Transverse colon (tissue), 4 donors: ENCODE results near the gene BCL7C. TPM values are rescaled to one million over a fixed set of nuclear protein-coding genes. Genes with fewer than 3 reads are reported as not detected.

ENCODE experiments used
- DNase-seq: peaks from one replicate; pipeline ENCODE4 v3.0.0-alpha.2; 2019
- H3K27ac ChIP-seq, 4 donors: fragments of 200-600 bp; sonication (generic); 2 replicates each; pipeline ENCODE4 v1.5.1; 2016 to 2018; ENCODE audit warnings: inconsistent platforms in 4 of 4
- H3K27me3 ChIP-seq: fragments of 200-600 bp; sonication (generic); 2 replicates; pipeline ENCODE4 v1.5.1; 2017; ENCODE audit warnings: inconsistent platforms
- H3K36me3 ChIP-seq, 4 donors: fragments of 200-600 bp; sonication (generic); 2 replicates each; pipeline ENCODE4 v1.5.1; 2017 to 2019; ENCODE audit warnings: inconsistent platforms in 4 of 4
- H3K4me1 ChIP-seq, 4 donors: fragments of 200-600 bp; sonication (generic); 2 replicates each; pipeline ENCODE4 v1.5.1; 2017 to 2020; ENCODE audit warnings: inconsistent platforms in 4 of 4
- H3K4me3 ChIP-seq, 4 donors: fragments of 200-600 bp; sonication (generic); 1 replicate in 1 of 4; 2 replicates in 3 of 4; pipeline versions ENCODE4 v1.5.1 to v1.6.1; 2017 to 2019; ENCODE audit warnings: inconsistent platforms in 4 of 4
- H3K9me3 ChIP-seq, 2 donors: fragments of 200-600 bp; sonication (generic); 2 replicates each; pipeline ENCODE4 v1.5.1; 2017 to 2019; ENCODE audit warnings: inconsistent platforms in 2 of 2
- EP300 ChIP-seq: sonication (generic); formaldehyde crosslinking; IDR thresholded peaks from one replicate; pipeline ENCODE4 v1.6.1; 2017; ENCODE audit warnings: antibody characterized with exemption, low read depth
- POLR2A ChIP-seq: fragments of 450-650 bp; IDR thresholded peaks from one replicate; pipeline ENCODE4 v1.6.1; 2016; ENCODE audit warnings: antibody characterized with exemption, mild to moderate bottlenecking, moderate library complexity
- POLR2AphosphoS5 ChIP-seq, 3 donors: sonication (generic); formaldehyde crosslinking; IDR thresholded peaks; one replicate each; pipeline ENCODE4 v1.6.1; 2016; ENCODE audit warnings: antibody characterized with exemption in 3 of 3
- WGBS, 2 donors: methylation state at CpG; one replicate each; pipeline ENCODE4 v1.1.5; 2018; ENCODE audit warnings: low coverage in 1 of 2; 5-methylcytosine and 5-hydroxymethylcytosine counted together
- in situ Hi-C, 4 donors: fragments of 200-750 bp; cut with MboI; loops; one replicate each; pipeline versions ENCODE4 v1.15.0 to v1.15.1; 2017; ENCODE audit warnings: low sequenced_read_pairs in 3 of 4, low pct_ligation_motif_present in 1 of 4, low pct_unique_long_range_greater_than_20kb in 1 of 4
- intact Hi-C: fragments of 100-400 bp; cut with DNase I; formaldehyde crosslinking; loops from one replicate; pipeline ENCODE4 v1.15.1; 2023; ENCODE audit warnings: low total_unique reads
- total RNA-seq, 4 donors: library from RNA; depleted of rRNA; stranded (reverse); fragments of >200 nt; gene quantifications; one replicate each; pipeline ENCODE4 v1.1.0, GENCODE V29; 2016
- TF ChIP-seq, protein P1 (sequence below), 5 experiments: fragments of 200-600 bp in 3 of 5; fragments of 450-650 bp in 2 of 5; sonication (generic) in 3 of 5; IDR thresholded peaks; 1 replicate in 2 of 5; 2 replicates in 3 of 5; pipeline ENCODE4 v1.5.1; 2016 to 2017; ENCODE audit warnings: antibody characterized with exemption in 5 of 5, inconsistent platforms in 3 of 5, mild to moderate bottlenecking in 2 of 5, moderate library complexity in 1 of 5

Gene BCL7C
- total RNA-seq, 4 donors from 2014 or later, result 13.8 to 57.3 (median 24.0) TPM

GRCh38 chr16:30907064-30907463 lies 13.2 kb upstream of the BCL7C start:
- H3K27ac ChIP-seq, result no peak overlapping the region
- no peak for DNase-seq
- H3K36me3 ChIP-seq, result no peaks in the 10 kb centered on the region
- no peak for TF ChIP-seq POLR2AphosphoS5 (IDR thresholded peaks at IDR 0.05)
- TF ChIP-seq EP300, result no peak
- no peak for TF ChIP-seq POLR2A
- TF ChIP-seq, protein P1, sequence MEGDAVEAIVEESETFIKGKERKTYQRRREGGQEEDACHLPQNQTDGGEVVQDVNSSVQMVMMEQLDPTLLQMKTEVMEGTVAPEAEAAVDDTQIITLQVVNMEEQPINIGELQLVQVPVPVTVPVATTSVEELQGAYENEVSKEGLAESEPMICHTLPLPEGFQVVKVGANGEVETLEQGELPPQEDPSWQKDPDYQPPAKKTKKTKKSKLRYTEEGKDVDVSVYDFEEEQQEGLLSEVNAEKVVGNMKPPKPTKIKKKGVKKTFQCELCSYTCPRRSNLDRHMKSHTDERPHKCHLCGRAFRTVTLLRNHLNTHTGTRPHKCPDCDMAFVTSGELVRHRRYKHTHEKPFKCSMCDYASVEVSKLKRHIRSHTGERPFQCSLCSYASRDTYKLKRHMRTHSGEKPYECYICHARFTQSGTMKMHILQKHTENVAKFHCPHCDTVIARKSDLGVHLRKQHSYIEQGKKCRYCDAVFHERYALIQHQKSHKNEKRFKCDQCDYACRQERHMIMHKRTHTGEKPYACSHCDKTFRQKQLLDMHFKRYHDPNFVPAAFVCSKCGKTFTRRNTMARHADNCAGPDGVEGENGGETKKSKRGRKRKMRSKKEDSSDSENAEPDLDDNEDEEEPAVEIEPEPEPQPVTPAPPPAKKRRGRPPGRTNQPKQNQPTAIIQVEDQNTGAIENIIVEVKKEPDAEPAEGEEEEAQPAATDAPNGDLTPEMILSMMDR (IDR thresholded peaks at IDR 0.05), result no peak
- WGBS, 2 donors, result 88% methylated on average over 4 of the region's 4 CpGs; no CpG with 5 or more reads in 1 of the 2 donors
- no peaks in the 10 kb centered on the region for H3K9me3 ChIP-seq
- peaks cover 0 to 21% (median 7%) of the 10 kb centered on the region in 4 donors for H3K4me1 ChIP-seq
- no peak overlapping the region for H3K4me3 ChIP-seq
- intact Hi-C loops (no loop called here), in situ Hi-C loops (loop anchor here in 1 of 4 donors (5.0 kb wide), 1 partner anchor 45 kb away; no protein-coding TSS in a partner anchor)
- no peaks in the 10 kb centered on the region for H3K27me3 ChIP-seq

- Histone ChIP-seq H3K36me3 (no peaks in the 10 kb centered on the region), H3K27me3 (no peaks in the 10 kb centered on the region), H3K27ac (peak overlapping the region; percentile 90 to 96 (median 95)), H3K4me3 (no peak overlapping the region), H3K4me1 (peaks cover 0 to 30% (median 11%) of the 10 kb centered on the region in 4 donors), H3K9me3 (no peaks in the 10 kb centered on the region)
- intact Hi-C loops (loop anchor here (5.0 kb wide), 1 partner anchor 57 kb away; no protein-coding TSS in a partner anchor), in situ Hi-C loops (no loop called here)
- no peak for TF ChIP-seq EP300
- TF ChIP-seq, protein P1 (IDR thresholded peaks at IDR 0.05), result no peak
- TF ChIP-seq POLR2AphosphoS5 (IDR thresholded peaks at IDR 0.05), result no peak
- TF ChIP-seq POLR2A, result no peak
- DNase-seq, result no peak
- WGBS, 2 donors, result 87 to 100% methylated on average over 1 to 19 of the region's 19 CpGs
These were observed 10.4 kb upstream of the BCL7C start for GRCh38 chr16:30904114-30904780.

- TF ChIP-seq EP300, result no peak
- TF ChIP-seq, protein P1 (IDR thresholded peaks at IDR 0.05), result no peak
- no peak for TF ChIP-seq POLR2AphosphoS5 (IDR thresholded peaks at IDR 0.05)
- TF ChIP-seq POLR2A, result no peak
- 90% methylated on average over 4 of the region's 4 CpGs; no CpG with 5 or more reads in 1 of the 2 donors for WGBS, 2 donors
- no peaks in the 10 kb centered on the region for H3K27me3 ChIP-seq
- H3K9me3 ChIP-seq, result no peaks in the 10 kb centered on the region
- in situ Hi-C loops, result no loop called here
- peaks cover 0 to 30% (median 11%) of the 10 kb centered on the region in 4 donors for H3K4me1 ChIP-seq
- H3K36me3 ChIP-seq, result no peaks in the 10 kb centered on the region
- peak overlapping the region; percentile 90 to 96 (median 95) for H3K27ac ChIP-seq
- H3K4me3 ChIP-seq, result no peak overlapping the region
- no peak for DNase-seq
- intact Hi-C loops, result loop anchor here (5.0 kb wide), 1 partner anchor 56 kb away; no protein-coding TSS in a partner anchor
These were observed 9.7 kb upstream of the BCL7C start for GRCh38 chr16:30903596-30903995.

DNA sequence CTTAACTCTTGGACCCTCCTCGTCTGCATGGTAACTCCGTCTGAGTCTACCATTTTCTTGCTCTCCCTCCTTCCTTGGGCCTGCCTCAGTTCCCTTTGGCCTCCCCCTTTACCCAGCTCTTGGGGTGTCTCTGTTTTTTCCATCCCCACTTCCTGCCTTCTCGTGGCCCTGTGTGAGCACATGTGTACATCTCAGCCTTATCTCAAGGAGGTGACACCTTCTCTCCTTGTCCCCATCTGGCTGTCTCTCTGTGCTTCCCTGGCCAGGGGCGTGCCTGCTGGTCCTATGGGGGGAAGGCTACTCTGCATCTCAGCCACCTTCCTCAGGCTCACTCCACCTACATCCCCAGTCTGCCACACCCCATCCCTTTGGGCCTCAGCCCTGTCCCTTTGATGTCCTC lies 9.1 kb upstream of the BCL7C start:
- WGBS, 2 donors, result 80 to 83% methylated on average over 1 to 4 of the region's 4 CpGs
- peaks cover 0 to 30% (median 11%) of the 10 kb centered on the region in 4 donors for H3K4me1 ChIP-seq
- H3K36me3 ChIP-seq, result no peaks in the 10 kb centered on the region
- TF ChIP-seq POLR2A (no peak), POLR2AphosphoS5 (IDR thresholded peaks at IDR 0.05) (no peak), EP300 (no peak)
- TF ChIP-seq, protein P1 (IDR thresholded peaks at IDR 0.05), result no peak
- peak overlapping the region; percentile 90 to 96 (median 95) for H3K27ac ChIP-seq
- in situ Hi-C loops, result no loop called here
- H3K27me3 ChIP-seq, result no peaks in the 10 kb centered on the region
- no peak for DNase-seq
- H3K9me3 ChIP-seq, result no peaks in the 10 kb centered on the region
- H3K4me3 ChIP-seq, result peak overlapping the region in 1 of 4 donors; percentile 73
- intact Hi-C loops, result loop anchor here (5.0 kb wide), 1 partner anchor 56 kb away; no protein-coding TSS in a partner anchor
